GM21723 (cell line): Measurements from ENCODE around the gene FHDC1.

Source experiments
- ATAC-seq: cut with Tn5 transposase; IDR thresholded peaks from one replicate; pipeline ENCODE4 v1.9.1; 2021; ENCODE audit warnings: mild to moderate bottlenecking, moderate library complexity; ENCODE audit not compliant: unreplicated experiment

The FHDC1 gene

GRCh38 chr4:153028535-153028934 lies 92.4 kb downstream of the FHDC1 start:
- ATAC-seq: no peak
